K562 (cell line): ENCODE data around the gene DOK7. TPM values are rescaled to one million over a fixed set of nuclear protein-coding genes. Genes with fewer than 3 reads are reported as not detected.

Experiments
- ATAC-seq: fragments of 200-7000 bp; cut with Tn5 transposase; 3 replicates; pipeline ENCODE4 v1.9.1; 2020; ENCODE audit warnings: moderate library complexity
- BruUV-seq: library from RNA; stranded (reverse); fragments of 400-500 nt; replicated peaks from 2 replicates; lab custom pipeline; 2021; lab: Mats Ljungman, UMichigan
- CTCF ChIA-PET: fragments of 300-600 bp; formaldehyde crosslinking; extraction: SDS; loops from one replicate; lab custom pipeline; 2021; ENCODE audit warnings: low intra/inter-chr PET ratio; lab: Yijun Ruan, JAX
- POLR2A ChIA-PET: fragments of 300-600, 350-650 bp; sonication (Branson Sonifier 250); formaldehyde crosslinking; extraction: SDS; loops from one replicate; lab custom pipeline; 2021; ENCODE audit warnings: antibody characterized with exemption, inconsistent platforms; lab: Yijun Ruan, JAX
- DNase-seq, 4 experiments: peaks; one replicate each; pipeline versions ENCODE4 v3.0.0 to v3.0.0-alpha.2; 2011 to 2018; ENCODE audit warnings: low spot score in 3 of 4, mixed read lengths in 3 of 4; ENCODE audit errors: extremely low read depth in 1 of 4
- FAIRE-seq: peaks from 2 replicates; lab custom pipeline; 2011; peaks lifted over from hg19 to GRCh38; lab: Jason Lieb, UNC
- H2AFZ ChIP-seq: 2 replicates; pipeline ENCODE4 v1.6.0; 2011; ENCODE audit warnings: low read depth, low read length, control low read depth, inconsistent platforms
- H3K27ac ChIP-seq: fragments of 200-600 bp; 3 replicates; pipeline ENCODE4 v1.8.0; 2011; ENCODE audit warnings: low read depth, mild to moderate bottlenecking, control low read depth, inconsistent platforms, low read length, moderate library complexity, mixed read lengths; ENCODE audit errors: extremely low read depth
- H3K27me3 ChIP-seq, 2 experiments: fragments of 300-600 bp in 1 of 2; 2 replicates in 1 of 2; 3 replicates in 1 of 2; pipeline versions ENCODE4 v1.6.0 to v1.8.0; 2011; ENCODE audit warnings: inconsistent platforms in 2 of 2, low read length in 2 of 2, mild to moderate bottlenecking in 1 of 2, mixed read lengths in 1 of 2, moderate library complexity in 1 of 2; ENCODE audit not compliant: control insufficient read depth in 2 of 2, insufficient read depth in 2 of 2
- H3K36me3 ChIP-seq: fragments of 300-600 bp; 3 replicates; pipeline ENCODE4 v1.8.0; 2011; ENCODE audit warnings: mild to moderate bottlenecking, low read length, inconsistent platforms; ENCODE audit not compliant: control insufficient read depth, insufficient read depth
- H3K4me1 ChIP-seq, 2 experiments: fragments of 200-600 bp in 1 of 2; replicated peaks in 1 of 2; 2 replicates in 1 of 2; 3 replicates in 1 of 2; pipeline versions ENCODE4 v1.5.1 to v1.8.0; 2011; ENCODE audit warnings: inconsistent platforms in 2 of 2, low read length in 2 of 2, mild to moderate bottlenecking in 1 of 2, mixed read lengths in 1 of 2, moderate library complexity in 1 of 2; ENCODE audit not compliant: control insufficient read depth in 2 of 2, insufficient read depth in 2 of 2
- H3K4me2 ChIP-seq: 2 replicates; pipeline ENCODE4 v1.6.1; 2011; ENCODE audit warnings: low read length, control low read depth, inconsistent platforms, mixed read lengths; ENCODE audit not compliant: insufficient read depth
- H3K4me3 ChIP-seq: fragments of 200-600 bp; sonication (generic), shearing (Covaris generic); 2 replicates; pipeline ENCODE4 v1.5.1; 2016; ENCODE audit warnings: control low read depth, inconsistent platforms
- H3K79me2 ChIP-seq: fragments of 200-600 bp; 3 replicates; pipeline ENCODE4 v1.8.0; 2011; ENCODE audit warnings: low read length, inconsistent platforms; ENCODE audit not compliant: control insufficient read depth, insufficient read depth
- H3K9ac ChIP-seq, 2 experiments: 2 replicates each; pipeline versions ENCODE4 v1.6.0 to v1.6.1; 2011; ENCODE audit warnings: low read depth in 2 of 2, low read length in 2 of 2, control low read depth in 1 of 2, inconsistent platforms in 1 of 2, mild to moderate bottlenecking in 1 of 2, mixed read lengths in 1 of 2; ENCODE audit not compliant: insufficient read depth in 1 of 2
- H3K9me1 ChIP-seq: one replicate; pipeline ENCODE4 v1.6.0; 2011; ENCODE audit warnings: inconsistent platforms, mild to moderate bottlenecking, low read length, moderate library complexity; ENCODE audit not compliant: control insufficient read depth, insufficient read depth
- H3K9me3 ChIP-seq: replicated peaks from 2 replicates; pipeline ENCODE4 v1.5.1; 2011; ENCODE audit warnings: low read depth, low read length, inconsistent platforms; ENCODE audit not compliant: control insufficient read depth, insufficient read depth
- H4K20me1 ChIP-seq: replicated peaks from 2 replicates; pipeline ENCODE4 v1.6.1; 2011; ENCODE audit warnings: low read length, inconsistent platforms, mixed read lengths; ENCODE audit not compliant: control insufficient read depth, insufficient read depth
- CHD4 ChIP-seq: fragments of 200-600 bp; sonication (generic); IDR thresholded peaks from 3 replicates; pipeline ENCODE4 v1.6.1; 2012; ENCODE audit warnings: low read depth, mild to moderate bottlenecking, mixed read lengths, low read length, inconsistent platforms; ENCODE audit not compliant: insufficient read depth, insufficient replicate concordance, poor library complexity, severe bottlenecking
- KLF1 ChIP-seq: fragments of 450-650 bp; IDR thresholded peaks from 2 replicates; pipeline ENCODE4 v1.6.1; 2016; ENCODE audit warnings: missing genetic modification characterization, missing compliant biosample characterization
- L3MBTL2 ChIP-seq: fragments of 450-650 bp; IDR thresholded peaks from 2 replicates; pipeline ENCODE4 v1.6.1; 2016; ENCODE audit warnings: mild to moderate bottlenecking, moderate library complexity
- PHF20 ChIP-seq: fragments of 450-650 bp; IDR thresholded peaks from 2 replicates; pipeline ENCODE4 v1.6.1; 2018; ENCODE audit not compliant: partially characterized antibody
- PML ChIP-seq: IDR thresholded peaks from 2 replicates; pipeline ENCODE4 v1.6.1; 2012; ENCODE audit warnings: low read length, inconsistent platforms
- RBFOX2 ChIP-seq: fragments of 200-400 bp; formaldehyde crosslinking; IDR thresholded peaks from 2 replicates; pipeline ENCODE4 v1.6.1; 2017; ENCODE audit warnings: low read depth, mild to moderate bottlenecking, low read length, moderate library complexity
- WHSC1 ChIP-seq: IDR thresholded peaks from one replicate; pipeline ENCODE4 v1.6.1; 2012; ENCODE audit warnings: low read length, control low read depth, inconsistent platforms
- ZNF384 ChIP-seq: IDR thresholded peaks from 2 replicates; pipeline ENCODE4 v1.6.1; 2012; ENCODE audit warnings: low read depth, low read length, improper control_type of control experiment
- WGBS: fragments of 100-300 bp; shearing (Covaris generic); methylation state at CpG from one replicate; pipeline ENCODE4 v1.1.6; 2016; ENCODE audit warnings: low coverage, mixed read lengths; ENCODE audit not compliant: insufficient coverage; ENCODE audit errors: missing lambda C conversion rate; 5-methylcytosine and 5-hydroxymethylcytosine counted together
- in situ Hi-C: fragments of 300-500 bp; cut with MboI; formaldehyde crosslinking; loops from 4 replicates; pipeline ENCODE4 v1.15.0; 2018; ENCODE audit warnings: inconsistent platforms, mixed read lengths
- intact Hi-C: fragments of 100-400 bp; cut with micrococcal nuclease; formaldehyde crosslinking; loops from 2 replicates; pipeline ENCODE4 v1.14.2; 2022
- polyA plus RNA-seq, 8 experiments: library from polyadenylated mRNA; depleted of rRNA in 4 of 8; stranded (reverse) in 5 of 8; unstranded in 3 of 8; fragments of >200 nt; fragmentation: Nextera tagmentation in 2 of 8; fragmentation: Illumina TruSeq in 1 of 8; extraction: Ambion mirVana in 2 of 8; extraction: Trizol in 1 of 8; gene quantifications; 2 replicates each; pipeline versions ENCODE4 v1.2.1 to v1.2.3, GENCODE V29; 2011 to 2014; ENCODE audit warnings: inconsistent platforms in 1 of 8, missing spikeins in 1 of 8
- total RNA-seq, 7 experiments: library from RNA; depleted of rRNA in 6 of 7; stranded (reverse); fragments of >200 nt in 6 of 7; fragmentation: Illumina TruSeq in 2 of 7; extraction: Trizol in 2 of 7; gene quantifications; 2 replicates each; pipeline versions ENCODE4 v1.2.1 to v1.2.3, GENCODE V29; 2011 to 2021; ENCODE audit warnings: low replicate concordance in 1 of 7

The DOK7 gene
- total and polyA plus RNA-seq, 9 of the 15 experiments (the other 6 are each of a cell fraction or from before 2014, with no cell fraction given), result not detected

GRCh38 chr4:3460926-3461325 lies 2.2 kb upstream of the DOK7 start:
- ATAC-seq (no peak), FAIRE-seq (no peak), DNase-seq (no peak)
- no peak overlapping the region for H3K27ac ChIP-seq
- TF ChIP-seq PHF20 (no peak), CHD4 (no peak), WHSC1 (no peak), PML (no peak), ZNF384 (no peak), RBFOX2 (no peak), L3MBTL2 (no peak), KLF1 (tag) (no peak)
- in situ Hi-C loops, result no loop called here
- CTCF ChIA-PET, result no interaction called here
- peaks cover 0 to 22% of the 10 kb centered on the region in 2 experiments; a peak in 2 of 5 replicates for H3K4me1 ChIP-seq
- no peaks in the 10 kb centered on the region for H3K9me3 ChIP-seq
- H3K36me3 ChIP-seq, result no peaks in the 10 kb centered on the region
- H3K4me2 ChIP-seq, result no peak overlapping the region
- no TSS peak for BruUV-seq
- peaks cover 12% of the 10 kb centered on the region; the same call in 1 of the 2 replicates for H4K20me1 ChIP-seq
- 8% methylated on average over 5 of the region's 5 CpGs for WGBS
- no peak overlapping the region for H2AFZ ChIP-seq
- no peaks in the 10 kb centered on the region for H3K79me2 ChIP-seq
- H3K27me3 ChIP-seq, result peaks cover 29 to 64% of the 10 kb centered on the region in 2 experiments
- intact Hi-C loops, result no loop called here
- H3K9ac ChIP-seq, result no peak overlapping the region
- no peak overlapping the region for H3K4me3 ChIP-seq
- POLR2A ChIA-PET, result no interaction called here
- peaks cover 2% of the 10 kb centered on the region for H3K9me1 ChIP-seq
